GM19324 (cell line): ENCODE data around the gene ATG10.
"Not testable (repeated sequence)": the region's sequence is repeated elsewhere in the genome, so short reads cannot be mapped to it uniquely, and the experiment has no call there.

ENCODE experiments used
- ATAC-seq: cut with Tn5 transposase; IDR thresholded peaks from one replicate; pipeline ENCODE4 v1.9.1; 2021; ENCODE audit warnings: mild to moderate bottlenecking, moderate library complexity; ENCODE audit not compliant: unreplicated experiment, low FRiP score

The ATG10 gene

GRCh38 chr5:81980598-81981260 lies 8.9 kb downstream of the ATG10 start:
- ATAC-seq = no peak

GRCh38 chr5:81982172-81982685 lies 10.4 kb downstream of the ATG10 start:
- ATAC-seq = not testable (repeated sequence)

GRCh38 chr5:81983148-81983547 lies 11.3 kb downstream of the ATG10 start:
- not testable (repeated sequence) for ATAC-seq

- not testable (repeated sequence) for ATAC-seq
Observed at GRCh38 chr5:81983563-81983962, 11.7 kb downstream of the ATG10 start.

GRCh38 chr5:81986126-81986525 lies 14.3 kb downstream of the ATG10 start:
- ATAC-seq = no peak

GRCh38 chr5:81989204-81989603 lies 17.4 kb downstream of the ATG10 start:
- no peak for ATAC-seq

- ATAC-seq = no peak
Observed at GRCh38 chr5:81994679-81995078, 22.9 kb downstream of the ATG10 start.

- no peak for ATAC-seq
Observed at GRCh38 chr5:81995407-81995806, 23.6 kb downstream of the ATG10 start.

- no peak for ATAC-seq
Observed at GRCh38 chr5:82004511-82004910, 32.7 kb downstream of the ATG10 start.

GRCh38 chr5:82009869-82010268 lies 38.0 kb downstream of the ATG10 start:
- ATAC-seq = not testable (repeated sequence)

- no peak for ATAC-seq
Observed at GRCh38 chr5:82010696-82011095, 38.9 kb downstream of the ATG10 start.

- ATAC-seq = no peak
Observed at GRCh38 chr5:82011761-82012160, 39.9 kb downstream of the ATG10 start.

GRCh38 chr5:82014644-82015043 lies 42.8 kb downstream of the ATG10 start:
- ATAC-seq = not testable (repeated sequence)

GRCh38 chr5:82018462-82018861 lies 46.6 kb downstream of the ATG10 start:
- no peak for ATAC-seq

- ATAC-seq = no peak
Observed at GRCh38 chr5:82019342-82020138, 47.7 kb downstream of the ATG10 start.

- no peak for ATAC-seq
Observed at GRCh38 chr5:82022499-82022898, 50.7 kb downstream of the ATG10 start.

- ATAC-seq = no peak
Observed at GRCh38 chr5:82023644-82024043, 51.8 kb downstream of the ATG10 start.

- ATAC-seq = no peak
Observed at GRCh38 chr5:82031220-82032119, 59.6 kb downstream of the ATG10 start.

GRCh38 chr5:82042894-82043293 lies 71.1 kb downstream of the ATG10 start:
- ATAC-seq = not testable (repeated sequence)

- ATAC-seq = no peak
Observed at GRCh38 chr5:82044010-82044409, 72.2 kb downstream of the ATG10 start.
